ENCODE results near the gene DTHD1. TPM values are rescaled to one million over a fixed set of nuclear protein-coding genes. Genes with fewer than 3 reads are reported as not detected.

The DTHD1 gene
- under 1 TPM in 1 of 2 experiments, not detected in 1; 0.12 TPM for total RNA-seq

DNA sequence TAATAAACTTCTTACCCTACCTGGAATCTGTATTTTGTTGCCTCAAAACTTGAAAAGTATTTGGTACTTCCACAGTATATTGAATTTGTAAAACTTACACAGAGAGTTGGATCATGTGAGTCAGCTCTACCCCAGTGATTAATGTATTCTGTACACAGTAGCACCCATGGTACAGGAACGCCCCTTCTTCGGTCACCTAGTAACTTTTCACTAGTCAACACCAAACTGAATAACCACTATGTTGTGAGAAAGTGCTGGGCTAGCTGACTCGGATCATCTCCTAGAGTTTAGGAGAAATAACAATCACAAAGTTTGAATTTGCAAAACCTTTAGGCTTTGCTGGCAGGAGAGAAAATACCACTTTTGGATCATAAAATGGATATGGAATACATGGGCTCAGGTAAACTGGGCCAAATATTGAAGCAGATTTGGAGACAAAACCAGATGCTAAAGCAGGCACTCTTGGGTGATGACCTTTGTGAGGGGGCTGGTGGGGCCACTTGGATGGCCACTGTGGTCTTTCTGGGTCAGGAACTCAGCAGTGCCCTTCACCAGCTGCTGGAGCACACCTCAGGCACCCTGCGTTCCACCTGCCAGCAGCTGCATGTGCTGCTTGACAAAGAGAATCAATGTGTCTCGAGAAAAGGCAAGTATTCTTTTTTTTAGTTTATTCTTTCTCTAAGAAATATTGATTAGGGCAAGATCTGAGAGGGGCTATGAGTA is at the start of gene DTHD1:
Gene DTHD1, plus strand, starts transcription at position 233 of the 723 bp plus-strand sequence. Its CDS starts 143 bp downstream, at position 376.
- H3K36me3 Mint-ChIP-seq (ENCODE audit: low read depth): peaks cover 17% of the 10 kb centered on the region
- H3K27ac Mint-ChIP-seq: no peak within 1 kb of the TSS
- POLR2A ChIA-PET: no interaction called here
- H3K27me3 Mint-ChIP-seq: peaks cover 6% of the 10 kb centered on the region
- H3K9me3 Mint-ChIP-seq: peaks cover 12% of the 10 kb centered on the region
- CTCF ChIA-PET: interaction anchor here (0.9 to 2.5 kb wide), 4 partner anchors 10 to 52 kb away, joined by 3 to 9 read pairs (median 4); no protein-coding TSS in a partner anchor
- no peak for DNase-seq
- no peak within 1 kb of the TSS for H3K4me3 Mint-ChIP-seq
- peaks cover 60% of the 10 kb centered on the region for H3K4me1 Mint-ChIP-seq

GRCh38 chr4:36233567-36234266 is 47.7 kb upstream of the DTHD1 start:
- Mint-ChIP-seq H3K27me3 (no peaks in the 10 kb centered on the region), H3K4me1 (peaks cover 32% of the 10 kb centered on the region), H3K4me3 (no peak overlapping the region), H3K36me3 (ENCODE audit: low read depth) (peaks cover 68% of the 10 kb centered on the region), H3K27ac (no peak overlapping the region), H3K9me3 (peaks cover 44% of the 10 kb centered on the region)
- no peak for DNase-seq
- CTCF ChIA-PET: no interaction called here
- POLR2A ChIA-PET: no interaction called here

- DNase-seq: no peak
- peaks cover 43% of the 10 kb centered on the region for H3K4me1 Mint-ChIP-seq
- no peak overlapping the region for H3K27ac Mint-ChIP-seq
- H3K27me3 Mint-ChIP-seq: no peaks in the 10 kb centered on the region
- H3K4me3 Mint-ChIP-seq: no peak overlapping the region
- CTCF ChIA-PET: interaction anchor here (1.2 to 1.5 kb wide), 3 partner anchors 9 to 24 kb away, joined by 3 to 5 read pairs (median 3); partner anchors contain the start of gene ARAP2
- H3K9me3 Mint-ChIP-seq: peaks cover 54% of the 10 kb centered on the region
- peaks cover 78% of the 10 kb centered on the region for H3K36me3 Mint-ChIP-seq (ENCODE audit: low read depth)
- POLR2A ChIA-PET: interaction anchor here (1.1 kb wide), 1 partner anchor 43 kb away, joined by 4 read pairs; no protein-coding TSS in a partner anchor
Observed at GRCh38 chr4:36235306-36235705, 46.1 kb upstream of the DTHD1 start.

GRCh38 chr4:36236159-36236558 is 45.3 kb upstream of the DTHD1 start:
- Mint-ChIP-seq H3K4me1 (peaks cover 50% of the 10 kb centered on the region), H3K27me3 (no peaks in the 10 kb centered on the region), H3K36me3 (ENCODE audit: low read depth) (peaks cover 79% of the 10 kb centered on the region), H3K4me3 (no peak overlapping the region), H3K27ac (no peak overlapping the region), H3K9me3 (peaks cover 54% of the 10 kb centered on the region)
- ChIA-PET POLR2A (no interaction called here), CTCF (interaction anchor here (0.7 to 1.5 kb wide), 3 partner anchors 8 to 78 kb away, joined by 3 to 5 read pairs (median 3); partner anchors contain the start of gene ARAP2)
- DNase-seq: no peak

DNA sequence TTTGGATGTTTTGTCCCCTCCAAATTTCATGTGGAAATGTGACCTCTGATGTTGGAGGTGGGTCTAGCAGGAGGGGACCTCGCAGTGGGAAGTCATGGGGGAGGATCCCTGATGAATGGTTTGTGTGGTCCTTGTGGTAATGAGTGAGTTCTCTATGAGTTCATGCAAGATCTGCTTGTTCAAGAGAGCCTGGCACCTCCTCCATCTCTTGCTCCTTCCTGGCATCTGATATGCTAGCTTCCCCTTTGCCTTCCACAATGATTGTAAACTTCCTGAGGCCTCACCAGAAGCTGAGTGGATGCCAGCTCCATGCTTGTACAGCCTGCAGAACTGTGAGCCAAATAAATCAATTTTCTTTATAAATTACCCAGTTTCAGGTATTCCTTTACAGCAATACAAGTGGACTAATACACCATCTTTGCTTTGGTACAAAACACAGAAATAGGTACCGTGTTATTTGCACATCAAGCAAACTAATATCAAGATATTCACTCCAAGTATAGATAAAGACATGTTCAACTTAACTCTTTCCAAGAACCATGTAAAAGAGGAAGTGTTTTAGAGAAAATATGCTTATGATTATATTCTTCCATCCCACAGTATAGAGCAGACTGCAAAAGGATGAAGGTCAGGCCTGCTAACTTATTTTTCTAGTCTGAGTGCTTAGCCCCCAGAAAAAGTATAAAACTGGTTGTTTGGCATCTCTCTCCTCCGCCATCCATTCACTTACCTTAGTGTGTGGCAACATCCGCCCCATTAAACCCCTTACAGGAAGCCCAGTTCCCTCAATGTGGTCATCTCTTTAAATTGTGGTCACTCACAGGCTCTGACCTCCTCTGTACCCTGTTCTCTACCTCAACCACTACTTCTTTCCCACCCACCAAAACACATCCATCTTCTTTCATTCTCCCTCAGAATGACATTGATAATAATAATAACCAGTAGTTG is 43.8 kb upstream of the DTHD1 start:
- H3K9me3 Mint-ChIP-seq: peaks cover 50% of the 10 kb centered on the region
- H3K27me3 Mint-ChIP-seq: no peaks in the 10 kb centered on the region
- ChIA-PET POLR2A (no interaction called here), CTCF (interaction anchor here (1.3 kb wide), 1 partner anchor 48 kb away, joined by 3 read pairs; no protein-coding TSS in a partner anchor)
- peaks cover 58% of the 10 kb centered on the region for H3K4me1 Mint-ChIP-seq
- H3K27ac Mint-ChIP-seq: no peak overlapping the region
- no peak for DNase-seq
- H3K36me3 Mint-ChIP-seq (ENCODE audit: low read depth): peaks cover 77% of the 10 kb centered on the region
- no peak overlapping the region for H3K4me3 Mint-ChIP-seq

DNA sequence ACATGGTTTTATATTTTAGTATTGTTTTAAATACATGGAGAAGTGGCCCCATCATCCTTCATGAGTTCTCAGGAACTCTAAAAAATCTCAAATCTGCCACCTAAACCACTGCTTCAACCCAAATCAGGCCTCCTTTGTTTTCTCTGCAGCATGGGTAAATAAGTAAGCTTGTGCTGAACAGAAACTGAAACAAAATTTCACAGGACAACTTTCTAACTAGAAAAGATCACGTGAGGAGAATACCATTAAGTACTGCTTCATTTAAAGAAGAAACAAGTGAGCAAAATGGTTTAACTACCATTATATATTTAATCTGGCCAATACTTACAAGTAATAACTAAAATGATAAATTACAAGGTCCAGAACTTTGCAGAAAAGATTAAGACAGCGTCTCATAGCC is 39.6 kb upstream of the DTHD1 start:
- CTCF ChIA-PET: no interaction called here
- DNase-seq: peak; percentile 43
- H3K27ac Mint-ChIP-seq: peak overlapping the region; percentile 95
- H3K4me1 Mint-ChIP-seq: peaks cover 57% of the 10 kb centered on the region
- POLR2A ChIA-PET: interaction anchor here (0.6 to 0.9 kb wide), 2 partner anchors 13 to 16 kb away, joined by 4 to 5 read pairs; no protein-coding TSS in a partner anchor
- peak overlapping the region; percentile 98 for H3K4me3 Mint-ChIP-seq
- H3K9me3 Mint-ChIP-seq: peaks cover 24% of the 10 kb centered on the region
- no peaks in the 10 kb centered on the region for H3K27me3 Mint-ChIP-seq
- H3K36me3 Mint-ChIP-seq (ENCODE audit: low read depth): peaks cover 48% of the 10 kb centered on the region

- Mint-ChIP-seq H3K4me3 (peak overlapping the region; percentile 98), H3K27me3 (peaks cover 3% of the 10 kb centered on the region), H3K4me1 (peaks cover 52% of the 10 kb centered on the region), H3K27ac (peak overlapping the region; percentile 95), H3K36me3 (ENCODE audit: low read depth) (peaks cover 39% of the 10 kb centered on the region), H3K9me3 (peaks cover 17% of the 10 kb centered on the region)
- ChIA-PET CTCF (interaction anchor here (0.7 to 2.6 kb wide), 9 partner anchors 10 to 157 kb away, joined by 3 to 8 read pairs (median 3); no protein-coding TSS in a partner anchor), POLR2A (interaction anchor here (0.6 to 2.0 kb wide), 4 partner anchors 13 to 210 kb away, joined by 3 to 5 read pairs (median 4); no protein-coding TSS in a partner anchor)
- DNase-seq: no peak
Observed at GRCh38 chr4:36242629-36243354, 38.6 kb upstream of the DTHD1 start.

DNA sequence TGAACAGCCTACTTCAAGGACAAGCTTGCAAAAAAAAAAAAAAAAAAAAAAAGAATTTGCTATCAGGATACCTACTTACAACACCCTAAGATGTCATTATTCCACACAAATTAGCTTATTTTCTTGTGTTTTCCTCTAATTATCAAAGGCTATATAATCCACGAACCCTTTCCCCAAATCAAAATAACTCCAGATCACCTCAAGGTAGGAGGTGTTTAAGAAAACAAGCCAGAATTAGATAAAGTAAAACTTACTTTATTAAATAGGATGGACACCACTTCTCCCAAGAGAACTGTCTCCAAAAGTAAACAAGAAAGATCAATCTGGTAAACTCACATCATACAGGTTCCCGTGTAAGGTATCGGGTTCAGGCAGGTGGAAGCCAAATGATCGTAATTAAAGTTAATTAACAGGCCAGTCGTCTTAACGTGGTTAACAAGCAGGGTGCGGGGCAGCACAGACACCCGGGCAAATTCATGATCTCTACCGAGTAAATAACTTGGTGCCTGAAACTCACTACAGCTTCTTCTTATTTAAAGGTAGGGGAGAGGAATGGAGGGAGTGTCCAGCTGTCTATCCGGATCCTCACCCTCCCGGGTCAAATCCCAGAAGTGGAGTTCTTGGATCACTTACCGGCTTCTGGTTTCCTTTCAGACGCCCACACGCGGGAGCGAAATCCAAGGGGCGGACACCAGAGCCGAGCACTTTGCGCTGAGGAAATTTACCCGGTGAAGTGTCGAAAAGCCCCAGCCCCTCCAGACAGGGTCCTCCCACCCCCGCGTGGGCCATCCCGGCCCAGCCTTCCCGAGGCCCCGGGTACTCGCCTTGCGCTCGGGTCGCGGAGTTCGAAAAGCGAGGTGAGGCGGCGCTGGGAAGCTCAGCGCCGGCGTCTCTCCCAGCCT is 37.8 kb upstream of the DTHD1 start:
- DNase-seq: peak; percentile 48
- Mint-ChIP-seq H3K27ac (peak overlapping the region; percentile 95), H3K9me3 (peaks cover 11% of the 10 kb centered on the region), H3K4me1 (peaks cover 43% of the 10 kb centered on the region), H3K4me3 (peak overlapping the region; percentile 98), H3K27me3 (peaks cover 3% of the 10 kb centered on the region), H3K36me3 (ENCODE audit: low read depth) (peaks cover 31% of the 10 kb centered on the region)
- POLR2A ChIA-PET: interaction anchor here (0.6 to 2.0 kb wide), 4 partner anchors 12 to 142 kb away, joined by 3 to 10 read pairs (median 4); no protein-coding TSS in a partner anchor
- CTCF ChIA-PET: interaction anchor here (0.5 to 2.9 kb wide), 22 partner anchors 8 to 156 kb away, joined by 3 to 11 read pairs (median 4); no protein-coding TSS in a partner anchor

GRCh38 chr4:36244257-36245082 is 36.9 kb upstream of the DTHD1 start, which contains the start of gene ARAP2:
ARAP2 (minus strand) TSS chr4:36244514; CDS start chr4:36229486, 15,028 bp downstream.
- H3K27ac Mint-ChIP-seq: peak within 1 kb of the TSS; percentile 95
- peaks cover 3% of the 10 kb centered on the region for H3K9me3 Mint-ChIP-seq
- ChIA-PET CTCF (interaction anchor here (0.5 to 2.9 kb wide), 19 partner anchors 9 to 1818 kb away, joined by 3 to 11 read pairs (median 4); no protein-coding TSS in a partner anchor), POLR2A (interaction anchor here (0.5 to 2.0 kb wide), 4 partner anchors 11 to 181 kb away, joined by 3 to 10 read pairs (median 4); no protein-coding TSS in a partner anchor)
- peaks cover 8% of the 10 kb centered on the region for H3K27me3 Mint-ChIP-seq
- peaks cover 39% of the 10 kb centered on the region for H3K4me1 Mint-ChIP-seq
- H3K36me3 Mint-ChIP-seq (ENCODE audit: low read depth): peaks cover 22% of the 10 kb centered on the region
- H3K4me3 Mint-ChIP-seq: peak within 1 kb of the TSS; percentile 98
- peak; percentile 65 for DNase-seq

DNA sequence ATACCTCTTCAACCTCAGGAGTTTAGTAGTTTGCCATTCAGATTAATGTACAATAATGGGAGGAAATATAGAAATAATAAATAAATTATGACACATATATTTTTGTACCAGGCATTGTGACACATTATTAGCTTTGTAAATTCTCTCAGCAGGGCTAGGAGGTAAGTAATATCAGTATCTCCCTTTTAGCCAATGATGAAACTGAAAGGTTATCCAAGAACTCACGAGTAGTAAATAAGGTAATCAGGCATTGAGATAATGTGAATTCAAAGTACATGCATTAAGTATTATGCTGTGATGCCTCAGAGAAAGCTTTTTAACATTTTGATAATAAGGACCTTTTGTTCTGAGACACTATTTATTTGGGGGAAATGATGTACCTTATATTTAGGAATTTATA is 31.8 kb upstream of the DTHD1 start:
- no peak overlapping the region for H3K4me3 Mint-ChIP-seq
- peaks cover 38% of the 10 kb centered on the region for H3K4me1 Mint-ChIP-seq
- POLR2A ChIA-PET: no interaction called here
- no peak for DNase-seq
- no peak overlapping the region for H3K27ac Mint-ChIP-seq
- CTCF ChIA-PET: no interaction called here
- peaks cover 8% of the 10 kb centered on the region for H3K27me3 Mint-ChIP-seq
- no peaks in the 10 kb centered on the region for H3K36me3 Mint-ChIP-seq (ENCODE audit: low read depth)
- H3K9me3 Mint-ChIP-seq: no peaks in the 10 kb centered on the region
